GM12878 (cell line): ENCODE data around the gene ARHGEF3. TPM values are rescaled to one million over a fixed set of nuclear protein-coding genes. Genes with fewer than 3 reads are reported as not detected.
A peak's percentile ranks its signal among the peaks of the same experiment; 100 is the strongest.

Experiments used
- ATAC-seq: fragments of 200-7000 bp; cut with Tn5 transposase; 3 replicates; pipeline ENCODE4 v1.9.1; 2020; ENCODE audit warnings: mild to moderate bottlenecking, moderate library complexity
- BruUV-seq: library from RNA; stranded (reverse); fragments of 400-500 nt; replicated peaks from 2 replicates; lab custom pipeline; 2021; lab: Mats Ljungman, UMichigan
- CTCF ChIA-PET: fragments of 300-600 bp; sonication (Branson Sonifier 250); formaldehyde crosslinking; extraction: SDS; loops from one replicate; lab custom pipeline; 2021; ENCODE audit warnings: inconsistent platforms; lab: Yijun Ruan, JAX
- POLR2A ChIA-PET: fragments of 350-600 bp; formaldehyde crosslinking; extraction: SDS; loops from one replicate; lab custom pipeline; 2021; ENCODE audit warnings: inconsistent platforms; lab: Charles Lee
- RAD21 ChIA-PET: fragments of 300-600 bp; sonication (Branson Sonifier 250); formaldehyde crosslinking; loops from one replicate; lab custom pipeline; 2023; ENCODE audit warnings: antibody characterized with exemption; ENCODE audit not compliant: unreplicated experiment; lab: Charles Lee
- SMC1A ChIA-PET: fragments of 300-600 bp; sonication (Branson Sonifier 250); formaldehyde crosslinking; loops from one replicate; lab custom pipeline; 2023; ENCODE audit not compliant: unreplicated experiment, uncharacterized antibody; lab: Charles Lee
- DNase-seq: peaks from one replicate; pipeline ENCODE4 v3.0.0-alpha.2; 2011; ENCODE audit warnings: low read depth, low spot score
- FAIRE-seq: peaks from 3 replicates; lab custom pipeline; 2011; peaks lifted over from hg19 to GRCh38; lab: Jason Lieb, UNC
- H2AFZ ChIP-seq: 2 replicates; pipeline ENCODE4 v1.6.0; 2011; ENCODE audit warnings: low read depth, low read length, control low read depth; ENCODE audit not compliant: control insufficient read depth
- H3K27ac ChIP-seq: 2 replicates; pipeline ENCODE4 v1.5.1; 2011; ENCODE audit warnings: control low read depth; ENCODE audit not compliant: control insufficient read depth, insufficient read depth
- H3K27me3 ChIP-seq, 2 experiments: replicated peaks in 1 of 2; 2 replicates each; pipeline versions ENCODE4 v1.6.0 to v1.6.1; 2011; ENCODE audit warnings: low read length in 1 of 2; ENCODE audit not compliant: control insufficient read depth in 2 of 2, insufficient read depth in 2 of 2
- H3K36me3 ChIP-seq, 2 experiments: 2 replicates each; pipeline ENCODE4 v1.5.1; 2011; ENCODE audit warnings: low read length in 1 of 2; ENCODE audit not compliant: control insufficient read depth in 2 of 2, insufficient read depth in 2 of 2
- H3K4me1 ChIP-seq: 2 replicates; pipeline ENCODE4 v1.6.1; 2011; ENCODE audit warnings: mild to moderate bottlenecking, low read length, moderate library complexity, mixed read lengths; ENCODE audit not compliant: control insufficient read depth, insufficient read depth
- H3K4me2 ChIP-seq: 2 replicates; pipeline ENCODE4 v1.6.0; 2011; ENCODE audit warnings: control low read depth; ENCODE audit not compliant: control insufficient read depth, insufficient read depth
- H3K4me3 ChIP-seq: fragments of 200-600 bp; sonication (generic); 2 replicates; pipeline ENCODE4 v1.5.1; 2016
- H3K79me2 ChIP-seq: 2 replicates; pipeline ENCODE4 v1.6.0; 2011; ENCODE audit warnings: low read length; ENCODE audit not compliant: control insufficient read depth, insufficient read depth
- H3K9ac ChIP-seq: 2 replicates; pipeline ENCODE4 v1.8.0; 2011; ENCODE audit warnings: low read length, control low read depth, mixed read lengths; ENCODE audit not compliant: control insufficient read depth, insufficient read depth
- H3K9me3 ChIP-seq: replicated peaks from 3 replicates; pipeline ENCODE4 v1.5.1; 2011; ENCODE audit warnings: mild to moderate bottlenecking, low read length; ENCODE audit not compliant: control insufficient read depth, insufficient read depth
- H4K20me1 ChIP-seq: 2 replicates; pipeline ENCODE4 v1.6.0; 2011; ENCODE audit not compliant: control insufficient read depth, insufficient read depth
- CBFB ChIP-seq: IDR thresholded peaks from 2 replicates; pipeline ENCODE4 v1.6.1; 2016; ENCODE audit warnings: antibody characterized with exemption, low read depth
- CBX5 ChIP-seq: sonication (generic); IDR thresholded peaks from 2 replicates; pipeline ENCODE4 v1.6.1; 2016; ENCODE audit warnings: low read depth, moderate library complexity, mild to moderate bottlenecking, inconsistent platforms
- CHD4 ChIP-seq: fragments of 200-600 bp; sonication (generic); IDR thresholded peaks from 2 replicates; pipeline ENCODE4 v1.6.1; 2016; ENCODE audit warnings: mild to moderate bottlenecking
- CREB1 ChIP-seq: IDR thresholded peaks from 2 replicates; pipeline ENCODE4 v1.6.1; 2012; ENCODE audit warnings: low read depth, mild to moderate bottlenecking, inconsistent platforms
- CREM ChIP-seq: IDR thresholded peaks from 2 replicates; pipeline ENCODE4 v1.6.1; 2014; ENCODE audit warnings: antibody characterized with exemption, low read depth
- GATAD2B ChIP-seq: fragments of 450-650 bp; conservative IDR thresholded peaks from 2 replicates; pipeline ENCODE4 v1.6.1; 2017; ENCODE audit warnings: low read depth, mild to moderate bottlenecking, moderate library complexity
- HDAC2 ChIP-seq: fragments of 200-600 bp; sonication (generic); IDR thresholded peaks from 2 replicates; pipeline ENCODE4 v1.6.1; 2017
- JUND ChIP-seq: IDR thresholded peaks from 2 replicates; pipeline ENCODE4 v1.6.1; 2012; ENCODE audit warnings: low read depth, mild to moderate bottlenecking, low read length, improper control_type of control experiment, moderate library complexity
- MLLT1 ChIP-seq: fragments of 450-650 bp; IDR thresholded peaks from 2 replicates; pipeline ENCODE4 v1.6.1; 2016; ENCODE audit warnings: mild to moderate bottlenecking
- MXI1 ChIP-seq: fragments of 150-350 bp; IDR thresholded peaks from 2 replicates; pipeline ENCODE4 v1.6.1; 2011; ENCODE audit warnings: low read depth, mild to moderate bottlenecking, inconsistent platforms, low read length, improper control_type of control experiment
- NRF1 ChIP-seq: conservative IDR thresholded peaks from 2 replicates; pipeline ENCODE4 v1.6.1; 2011; ENCODE audit warnings: mild to moderate bottlenecking, low read depth, low read length, improper control_type of control experiment
- PAX8 ChIP-seq: fragments of 450-650 bp; IDR thresholded peaks from 2 replicates; pipeline ENCODE4 v1.6.1; 2017; ENCODE audit warnings: mild to moderate bottlenecking, moderate library complexity
- RAD21 ChIP-seq: IDR thresholded peaks from 2 replicates; pipeline ENCODE4 v1.6.1; 2011; ENCODE audit warnings: mild to moderate bottlenecking, low read depth, low read length, moderate library complexity; ENCODE audit not compliant: insufficient read depth
- SMAD5 ChIP-seq: IDR thresholded peaks from 2 replicates; pipeline ENCODE4 v1.6.1; 2016; ENCODE audit warnings: antibody characterized with exemption, low read depth
- SMARCA5 ChIP-seq: fragments of 450-650 bp; IDR thresholded peaks from 2 replicates; pipeline ENCODE4 v1.6.1; 2017; ENCODE audit warnings: mild to moderate bottlenecking
- SMC3 ChIP-seq: IDR thresholded peaks from 2 replicates; pipeline ENCODE4 v1.6.1; 2011; ENCODE audit warnings: low read length, improper control_type of control experiment, borderline replicate concordance
- SREBF2 ChIP-seq: IDR thresholded peaks from 2 replicates; pipeline ENCODE4 v1.6.1; 2012; ENCODE audit warnings: mild to moderate bottlenecking, low read length
- TCF7 ChIP-seq: IDR thresholded peaks from 2 replicates; pipeline ENCODE4 v1.6.1; 2014; ENCODE audit warnings: antibody characterized with exemption, borderline replicate concordance
- ZNF207 ChIP-seq: fragments of 450-650 bp; IDR thresholded peaks from 2 replicates; pipeline ENCODE4 v1.6.1; 2014; ENCODE audit warnings: antibody characterized with exemption, mild to moderate bottlenecking, borderline replicate concordance
- WGBS: methylation state at CpG from one replicate; pipeline ENCODE4 v1.1.6; 2016; ENCODE audit warnings: low lambda C conversion rate; ENCODE audit not compliant: insufficient replicate concordance, insufficient coverage; ENCODE audit errors: missing lambda C conversion rate; 5-methylcytosine and 5-hydroxymethylcytosine counted together
- in situ Hi-C: fragments of 300-500 bp; cut with MboI; formaldehyde crosslinking; loops from 9 replicates; pipeline ENCODE4 v1.14.3; 2018; ENCODE audit warnings: mixed read lengths
- intact Hi-C: fragments of 100-400 bp; cut with micrococcal nuclease; formaldehyde crosslinking; loops from one replicate; pipeline ENCODE4 v1.14.2; 2022; ENCODE audit not compliant: unreplicated experiment
- polyA plus RNA-seq, 11 experiments: library from polyadenylated mRNA; depleted of rRNA in 4 of 11; unstranded in 6 of 11; stranded (reverse) in 5 of 11; fragments of >200 nt; fragmentation: Nextera tagmentation in 4 of 11; fragmentation: Illumina TruSeq in 1 of 11; extraction: Ambion mirVana in 4 of 11; extraction: Trizol in 1 of 11; gene quantifications; 1 replicate in 1 of 11; 2 replicates in 10 of 11; pipeline versions ENCODE4 v1.2.1 to v1.2.3, GENCODE V29; 2011 to 2016; ENCODE audit warnings: inconsistent platforms in 2 of 11, missing spikeins in 2 of 11, low read depth in 1 of 11
- total RNA-seq, 4 experiments: library from RNA; depleted of rRNA in 3 of 4; stranded (reverse); fragments of >200 nt in 3 of 4; fragmentation: Illumina TruSeq in 1 of 4; extraction: Trizol in 1 of 4; gene quantifications; 2 replicates each; pipeline versions ENCODE4 v1.2.1 to v1.2.3, GENCODE V29; 2013 to 2021

Gene ARHGEF3
- total and polyA plus RNA-seq, 10 of the 15 experiments (the other 5 are each of a cell fraction or from before 2014, with no cell fraction given) = 21.8 to 78.7 (median 56.2) TPM

GRCh38 chr3:56787258-56787775 lies 14.4 kb downstream of the ARHGEF3 start:
- Histone ChIP-seq H2AFZ (no peak overlapping the region), H3K27me3 (no peaks in the 10 kb centered on the region), H3K4me1 (peaks cover 71% of the 10 kb centered on the region), H3K27ac (no peak overlapping the region), H4K20me1 (no peaks in the 10 kb centered on the region), H3K79me2 (peaks cover 33% of the 10 kb centered on the region), H3K9ac (no peak overlapping the region), H3K9me3 (no peaks in the 10 kb centered on the region), H3K36me3 (no peaks in the 10 kb centered on the region; a peak in 2 of 4 replicates), H3K4me2 (no peak overlapping the region; the same call in 1 of the 2 replicates), H3K4me3 (no peak overlapping the region)
- ChIA-PET RAD21 (interaction anchor here (0.6 to 15.5 kb wide), 12 partner anchors 11 to 92 kb away, joined by 3 to 245 read pairs (median 22); partner anchors contain the start of gene ARHGEF3), SMC1A (interaction anchor here (1.2 to 15.2 kb wide), 7 partner anchors 9 to 72 kb away, joined by 4 to 383 read pairs (median 93); partner anchors contain the start of gene ARHGEF3), CTCF (interaction anchor here (1.8 to 9.8 kb wide), 5 partner anchors 12 to 97 kb away, joined by 4 to 160 read pairs (median 37); partner anchors contain the start of gene ARHGEF3), POLR2A (interaction anchor here (1.9 to 6.2 kb wide), 6 partner anchors 11 to 33 kb away, joined by 7 to 100 read pairs (median 42); partner anchors contain the start of gene ARHGEF3)
- FAIRE-seq (no peak), DNase-seq (no peak), ATAC-seq (no peak)
- no TSS peak for BruUV-seq
- in situ Hi-C loops (no loop called here), intact Hi-C loops (no loop called here)
- no peak for TF ChIP-seq NRF1
- no peak for TF ChIP-seq ZNF207
- TF ChIP-seq GATAD2B = no peak
- TF ChIP-seq HDAC2 = no peak
- TF ChIP-seq CREB1 = no peak
- 82% methylated on average over 9 of the region's 9 CpGs for WGBS

GRCh38 chr3:56785499-56785898 lies 16.2 kb downstream of the ARHGEF3 start:
- in situ Hi-C loops = no loop called here
- TF ChIP-seq RAD21 = no peak
- no peak for TF ChIP-seq SMAD5
- TF ChIP-seq CBFB = no peak
- no peak for TF ChIP-seq CHD4
- TF ChIP-seq TCF7 = no peak
- TF ChIP-seq CBX5 = no peak
- TF ChIP-seq JUND = no peak
- TF ChIP-seq PAX8 = no peak
- TF ChIP-seq SMC3 = no peak
- no peak for TF ChIP-seq MXI1
- no peak for TF ChIP-seq SMARCA5
- TF ChIP-seq MLLT1 = no peak
- TF ChIP-seq CREM = no peak
- no peak for TF ChIP-seq SREBF2

More at GRCh38 chr3:56785499-56785898, 16.2 kb downstream of the ARHGEF3 start:
- ChIA-PET SMC1A (interaction anchor here (0.8 to 15.2 kb wide), 11 partner anchors 9 to 83 kb away, joined by 3 to 383 read pairs (median 8); partner anchors contain the start of gene ARHGEF3), POLR2A (interaction anchor here (1.1 to 6.2 kb wide), 7 partner anchors 9 to 105 kb away, joined by 3 to 100 read pairs (median 5); partner anchors contain the start of gene ARHGEF3), RAD21 (interaction anchor here (1.3 to 15.5 kb wide), 4 partner anchors 13 to 60 kb away, joined by 7 to 245 read pairs (median 41); partner anchors contain the start of gene ARHGEF3), CTCF (interaction anchor here (1.2 to 9.8 kb wide), 5 partner anchors 14 to 82 kb away, joined by 3 to 160 read pairs (median 4); partner anchors contain the start of gene ARHGEF3)
- Histone ChIP-seq H2AFZ (no peak overlapping the region), H4K20me1 (no peaks in the 10 kb centered on the region), H3K4me1 (peaks cover 71% of the 10 kb centered on the region), H3K4me3 (no peak overlapping the region), H3K79me2 (peaks cover 45% of the 10 kb centered on the region), H3K9me3 (no peaks in the 10 kb centered on the region), H3K27me3 (no peaks in the 10 kb centered on the region), H3K9ac (no peak overlapping the region), H3K4me2 (no peak overlapping the region), H3K27ac (0 out of 2 replicates have a peak overlapping the region, but pooled peaks have one; percentile 94), H3K36me3 (peaks cover 0 to 3% of the 10 kb centered on the region in 2 experiments; a peak in 2 of 4 replicates)
- intact Hi-C loops = no loop called here
- no peak for ATAC-seq
- no TSS peak for BruUV-seq
- FAIRE-seq = no peak
- WGBS = 89% methylated on average over 4 of the region's 4 CpGs
- DNase-seq = no peak
